Loucy (cell line): ENCODE measurements around the gene SCO2.

Source experiments
- H2AFZ ChIP-seq: fragments of 200-600 bp; sonication (generic); 2 replicates; pipeline ENCODE4 v1.6.0; 2016; ENCODE audit warnings: antibody characterized with exemption, mild to moderate bottlenecking, low read length, moderate library complexity
- H3F3A ChIP-seq: fragments of 200-600 bp; 2 replicates; pipeline ENCODE4 v1.6.0; 2016; ENCODE audit warnings: antibody characterized with exemption, low read depth, mild to moderate bottlenecking
- H3K27me3 ChIP-seq: fragments of 200-600 bp; sonication (generic); 2 replicates; pipeline ENCODE4 v1.6.1; 2014; ENCODE audit warnings: low read length, mild to moderate bottlenecking; ENCODE audit not compliant: insufficient read depth, poor library complexity, severe bottlenecking
- H3K36me3 ChIP-seq: fragments of 200-600 bp; sonication (generic); 2 replicates; pipeline ENCODE4 v1.6.1; 2016; ENCODE audit warnings: low read length; ENCODE audit not compliant: insufficient read depth
- H3K4me1 ChIP-seq: fragments of 200-600 bp; sonication (generic); 2 replicates; pipeline ENCODE4 v1.5.1; 2014; ENCODE audit warnings: low read length, mild to moderate bottlenecking; ENCODE audit not compliant: insufficient read depth, poor library complexity, severe bottlenecking
- H3K4me2 ChIP-seq: fragments of 200-600 bp; sonication (generic); 2 replicates; pipeline ENCODE4 v1.6.0; 2014; ENCODE audit warnings: antibody characterized with exemption, low read length, low read depth, mild to moderate bottlenecking; ENCODE audit not compliant: poor library complexity, severe bottlenecking
- H3K4me3 ChIP-seq: fragments of 200-600 bp; sonication (generic); 2 replicates; pipeline ENCODE4 v1.5.1; 2014; ENCODE audit warnings: low read length, mild to moderate bottlenecking, mixed read lengths; ENCODE audit not compliant: poor library complexity, severe bottlenecking
- H3K79me2 ChIP-seq: fragments of 200-600 bp; sonication (generic); 2 replicates; pipeline ENCODE4 v1.6.1; 2014; ENCODE audit warnings: low read length; ENCODE audit not compliant: insufficient read depth
- H3K9ac ChIP-seq: fragments of 200-600 bp; sonication (generic); 2 replicates; pipeline ENCODE4 v1.6.0; 2014; ENCODE audit warnings: mild to moderate bottlenecking, low read depth, low read length, moderate library complexity; ENCODE audit not compliant: poor library complexity, severe bottlenecking
- H3K9me2 ChIP-seq: fragments of 200-600 bp; sonication (generic); replicated peaks from 2 replicates; pipeline ENCODE4 v1.6.1; 2016; ENCODE audit warnings: low read depth, low read length, mixed read lengths
- H3K9me3 ChIP-seq: fragments of 200-600 bp; sonication (generic); 2 replicates; pipeline ENCODE4 v1.6.1; 2014; ENCODE audit warnings: mild to moderate bottlenecking, antibody characterized with exemption, low read length, low read depth; ENCODE audit not compliant: insufficient read depth
- H4K20me1 ChIP-seq: fragments of 200-600 bp; sonication (generic); 2 replicates; pipeline ENCODE4 v1.6.0; 2014; ENCODE audit warnings: antibody characterized with exemption, low read length, mild to moderate bottlenecking; ENCODE audit not compliant: insufficient read depth, poor library complexity, severe bottlenecking
- EZH2phosphoT487 ChIP-seq: fragments of 200-600 bp; IDR thresholded peaks from 2 replicates; pipeline ENCODE4 v1.6.1; 2018; ENCODE audit warnings: antibody characterized with exemption, mild to moderate bottlenecking, moderate library complexity, borderline replicate concordance
- TF ChIP-seq, protein P1 (sequence below): fragments of 200-600 bp; sonication (generic); conservative IDR thresholded peaks from 2 replicates; pipeline ENCODE4 v1.5.1; 2014; ENCODE audit warnings: mild to moderate bottlenecking, antibody characterized with exemption, low read length

The SCO2 gene

DNA sequence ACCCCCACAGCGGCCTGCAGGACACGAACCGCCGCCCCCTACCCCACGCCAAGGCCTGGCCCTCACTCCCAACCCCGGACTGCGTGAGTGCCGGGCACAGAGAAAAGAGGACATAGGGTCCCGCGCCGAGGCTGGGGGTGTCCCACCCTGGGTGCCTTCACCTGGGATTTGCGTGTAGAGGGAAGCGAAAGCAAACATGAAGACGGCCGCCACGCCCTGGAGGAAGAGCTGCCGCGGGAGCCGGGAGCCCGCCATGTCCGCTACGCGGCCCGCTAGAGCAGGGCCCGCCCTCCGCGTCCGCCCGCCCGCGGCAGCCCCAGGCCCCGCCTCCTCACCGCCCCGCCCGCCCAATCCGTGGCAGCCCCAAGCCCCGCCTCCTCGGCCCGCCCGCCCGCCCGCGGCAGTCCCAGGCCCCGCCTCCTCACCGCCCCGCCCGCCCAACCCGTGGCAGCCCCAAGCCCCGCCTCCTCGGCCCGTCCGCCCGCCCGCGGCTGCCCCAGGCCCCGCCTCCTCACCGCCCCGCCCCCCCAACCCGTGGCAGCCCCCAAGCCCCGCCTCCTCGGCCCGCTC, 17.9 kb downstream of the SCO2 start, which contains the start of gene LMF2:
TSS of gene LMF2 (minus strand) at position 282 of the 570 bp plus-strand sequence. CDS start at position 255, 27 bp downstream.
- Histone ChIP-seq H3K4me3 (peak within 1 kb of the TSS; percentile 94), H2AFZ (peak within 1 kb of the TSS; percentile 93), H3K4me2 (peak within 1 kb of the TSS; percentile 89), H3K9me3 (no peaks in the 10 kb centered on the region), H4K20me1 (peaks cover 10% of the 10 kb centered on the region), H3K9me2 (no peaks in the 10 kb centered on the region), H3K79me2 (peaks cover 65% of the 10 kb centered on the region), H3K27me3 (no peaks in the 10 kb centered on the region), H3K36me3 (no peaks in the 10 kb centered on the region), H3K9ac (peak within 1 kb of the TSS; percentile 95), H3F3A (no peaks in the 10 kb centered on the region), H3K4me1 (peaks cover 14% of the 10 kb centered on the region)
- TF ChIP-seq, protein P1, sequence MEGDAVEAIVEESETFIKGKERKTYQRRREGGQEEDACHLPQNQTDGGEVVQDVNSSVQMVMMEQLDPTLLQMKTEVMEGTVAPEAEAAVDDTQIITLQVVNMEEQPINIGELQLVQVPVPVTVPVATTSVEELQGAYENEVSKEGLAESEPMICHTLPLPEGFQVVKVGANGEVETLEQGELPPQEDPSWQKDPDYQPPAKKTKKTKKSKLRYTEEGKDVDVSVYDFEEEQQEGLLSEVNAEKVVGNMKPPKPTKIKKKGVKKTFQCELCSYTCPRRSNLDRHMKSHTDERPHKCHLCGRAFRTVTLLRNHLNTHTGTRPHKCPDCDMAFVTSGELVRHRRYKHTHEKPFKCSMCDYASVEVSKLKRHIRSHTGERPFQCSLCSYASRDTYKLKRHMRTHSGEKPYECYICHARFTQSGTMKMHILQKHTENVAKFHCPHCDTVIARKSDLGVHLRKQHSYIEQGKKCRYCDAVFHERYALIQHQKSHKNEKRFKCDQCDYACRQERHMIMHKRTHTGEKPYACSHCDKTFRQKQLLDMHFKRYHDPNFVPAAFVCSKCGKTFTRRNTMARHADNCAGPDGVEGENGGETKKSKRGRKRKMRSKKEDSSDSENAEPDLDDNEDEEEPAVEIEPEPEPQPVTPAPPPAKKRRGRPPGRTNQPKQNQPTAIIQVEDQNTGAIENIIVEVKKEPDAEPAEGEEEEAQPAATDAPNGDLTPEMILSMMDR, result no peak
- no peak for TF ChIP-seq EZH2phosphoT487

DNA sequence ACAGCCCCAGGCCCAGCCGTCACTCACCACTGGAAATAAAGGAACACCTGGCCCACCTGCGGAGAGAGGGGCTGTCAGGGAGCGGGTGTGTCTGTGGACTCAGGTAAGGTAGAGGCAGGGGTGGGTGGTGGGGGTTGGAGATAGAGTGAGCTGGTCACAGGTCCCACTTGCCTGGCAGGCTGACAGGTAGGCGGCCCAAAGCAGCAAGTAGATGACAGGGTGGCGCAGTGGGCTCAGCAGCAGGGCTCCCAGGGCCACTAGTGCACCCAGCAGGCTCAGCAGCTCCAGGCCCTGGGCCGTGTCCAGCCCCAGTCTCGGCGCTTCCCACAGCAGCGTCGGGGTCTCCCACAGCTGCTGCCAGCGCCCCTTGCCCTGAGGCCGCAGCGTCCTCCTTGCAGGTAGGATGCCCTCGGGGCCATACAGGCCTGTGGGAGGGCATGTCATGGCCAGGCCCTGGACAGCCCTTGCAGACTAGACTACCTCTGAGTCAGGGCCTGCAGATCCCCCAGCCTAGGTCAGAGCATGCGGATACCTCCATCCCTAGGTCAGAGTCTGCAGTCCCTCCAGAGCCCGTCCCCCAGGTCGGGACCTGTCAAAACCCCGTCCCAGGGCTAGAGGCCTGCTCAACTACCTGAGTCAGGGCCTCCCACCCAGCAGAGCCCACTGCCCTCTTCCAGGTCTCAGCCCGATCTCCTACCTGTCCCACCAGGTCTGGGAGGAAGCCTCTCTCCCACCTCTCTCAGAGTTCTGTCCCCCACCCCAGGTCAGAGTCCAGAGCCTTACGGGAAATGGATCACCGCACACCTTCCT, 18.6 kb downstream of the SCO2 start:
- Histone ChIP-seq H2AFZ (peak overlapping the region; percentile 93), H3K9me3 (no peaks in the 10 kb centered on the region), H3K4me1 (peaks cover 12% of the 10 kb centered on the region), H3K27me3 (no peaks in the 10 kb centered on the region), H3K9me2 (no peaks in the 10 kb centered on the region), H3K9ac (peak overlapping the region; percentile 95), H4K20me1 (peaks cover 10% of the 10 kb centered on the region), H3K36me3 (no peaks in the 10 kb centered on the region), H3K4me3 (peak overlapping the region; percentile 94), H3K79me2 (peaks cover 58% of the 10 kb centered on the region), H3F3A (no peaks in the 10 kb centered on the region), H3K4me2 (peak overlapping the region; percentile 88)
- no peak for TF ChIP-seq EZH2phosphoT487
- TF ChIP-seq, protein P1, result no peak

DNA sequence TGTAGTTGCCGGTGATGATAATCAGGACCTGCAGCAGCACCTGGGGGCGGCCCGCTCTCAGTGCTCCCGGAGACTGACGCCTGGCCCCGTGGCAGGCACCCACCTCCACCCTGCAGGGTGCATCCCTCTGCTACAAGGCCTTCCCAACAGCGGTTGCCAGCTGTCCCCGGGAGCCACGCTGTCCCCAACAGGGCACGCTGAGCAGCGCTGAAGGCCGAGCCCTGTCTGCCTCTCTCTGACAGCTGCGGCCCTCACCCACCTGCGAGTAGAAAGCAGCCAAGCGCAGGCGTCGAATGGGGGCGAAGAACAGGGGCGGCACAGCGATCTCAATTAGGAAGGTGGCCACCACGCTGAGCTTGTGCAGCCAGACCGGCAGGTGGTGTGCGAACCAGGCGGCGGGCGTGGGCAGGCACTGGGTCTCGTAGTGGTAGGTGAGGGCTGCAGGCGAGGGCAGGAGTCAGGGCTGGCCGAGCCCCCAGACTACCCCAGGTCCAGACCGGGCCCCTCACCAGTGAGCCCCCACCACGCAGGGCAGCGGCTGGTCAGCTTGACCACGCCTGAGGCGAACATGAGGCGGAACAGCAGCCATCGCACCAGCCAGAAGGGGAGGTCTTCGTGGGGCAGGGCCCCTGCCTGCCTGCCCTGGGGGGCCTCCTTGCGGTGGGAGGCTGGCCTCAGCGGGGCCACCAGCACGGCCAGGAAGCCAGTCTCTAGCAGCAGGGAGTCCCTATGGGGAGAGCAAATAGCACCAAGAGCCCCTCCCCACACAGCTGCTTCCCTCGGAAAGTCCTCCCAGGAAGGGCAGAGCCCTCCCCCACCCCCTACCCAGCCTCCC, 19.4 kb downstream of the SCO2 start:
- Histone ChIP-seq H3K9ac (peak overlapping the region; percentile 95), H3K79me2 (peaks cover 52% of the 10 kb centered on the region)
- TF ChIP-seq, protein P1, result no peak
- TF ChIP-seq EZH2phosphoT487, result no peak

More for the DNA sequence above, 19.4 kb downstream of the SCO2 start:
- Histone ChIP-seq H3K4me1 (peaks cover 12% of the 10 kb centered on the region), H3K36me3 (no peaks in the 10 kb centered on the region), H4K20me1 (peaks cover 10% of the 10 kb centered on the region), H3K4me3 (peak overlapping the region; percentile 94), H3K4me2 (peak overlapping the region; percentile 88), H3F3A (no peaks in the 10 kb centered on the region), H2AFZ (no peak overlapping the region), H3K9me3 (no peaks in the 10 kb centered on the region), H3K27me3 (no peaks in the 10 kb centered on the region), H3K9me2 (no peaks in the 10 kb centered on the region)
